HG03064 (cell line): ENCODE measurements around the gene KPNB1.

Source experiments
- ATAC-seq: cut with Tn5 transposase; IDR thresholded peaks from one replicate; pipeline ENCODE4 v1.9.1; 2021; ENCODE audit warnings: low read depth; ENCODE audit not compliant: unreplicated experiment

KPNB1 gene

GRCh38 chr17:47708312-47708863, 58.7 kb downstream of the KPNB1 start:
- no peak for ATAC-seq

GRCh38 chr17:47708864-47709541, 59.3 kb downstream of the KPNB1 start:
- ATAC-seq, result no peak

GRCh38 chr17:47709594-47709993, 59.9 kb downstream of the KPNB1 start:
- no peak for ATAC-seq

- ATAC-seq, result no peak
Measured at GRCh38 chr17:47711366-47712099, 61.8 kb downstream of the KPNB1 start.

GRCh38 chr17:47712330-47713023, 62.8 kb downstream of the KPNB1 start:
- ATAC-seq, result no peak

GRCh38 chr17:47713980-47714700, 64.4 kb downstream of the KPNB1 start:
- no peak for ATAC-seq

- no peak for ATAC-seq
Measured at GRCh38 chr17:47714773-47715396, 65.2 kb downstream of the KPNB1 start.

GRCh38 chr17:47715669-47716325, 66.1 kb downstream of the KPNB1 start:
- no peak for ATAC-seq

- no peak for ATAC-seq
Measured at GRCh38 chr17:47716375-47716774, 66.7 kb downstream of the KPNB1 start.

GRCh38 chr17:47717261-47717697, 67.6 kb downstream of the KPNB1 start:
- ATAC-seq, result no peak

- no peak for ATAC-seq
Measured at GRCh38 chr17:47717979-47718621, 68.4 kb downstream of the KPNB1 start.

- ATAC-seq, result no peak
Measured at GRCh38 chr17:47718634-47719405, 69.1 kb downstream of the KPNB1 start.

- ATAC-seq, result no peak
Measured at GRCh38 chr17:47719411-47720152, 69.9 kb downstream of the KPNB1 start.

- ATAC-seq, result no peak
Measured at GRCh38 chr17:47720196-47720595, 70.5 kb downstream of the KPNB1 start.

- peak; percentile 25 for ATAC-seq
Measured at GRCh38 chr17:47720754-47721533, 71.2 kb downstream of the KPNB1 start.

- ATAC-seq, result no peak
Measured at GRCh38 chr17:47721725-47722124, 72.0 kb downstream of the KPNB1 start.

GRCh38 chr17:47724705-47725104, 75.0 kb downstream of the KPNB1 start:
- no peak for ATAC-seq
